D721Med (cell line): Measurements from ENCODE around the gene MIEF1.

Experiments used
- DNase-seq: peaks from one replicate; pipeline ENCODE4 v3.0.0; 2011; ENCODE audit warnings: low spot score; ENCODE audit not compliant: insufficient read length
- FAIRE-seq: peaks from 2 replicates; lab custom pipeline; 2011; peaks lifted over from hg19 to GRCh38; lab: Jason Lieb, UNC
- CTCF ChIP-seq: IDR thresholded peaks from 2 replicates; pipeline ENCODE4 v1.5.1; 2012; ENCODE audit warnings: mild to moderate bottlenecking, control low read depth; ENCODE audit not compliant: insufficient read depth; ENCODE audit errors: missing control alignments

MIEF1 gene

GRCh38 chr22:39502109-39502788, at the start of gene MIEF1:
MIEF1 (plus strand) TSS chr22:39502290; CDS start chr22:39511295, 9,005 bp downstream.
- DNase-seq = peak; percentile 47
- no peak for TF ChIP-seq CTCF
- no peak for FAIRE-seq

GRCh38 chr22:39452740-39453040, 49.4 kb upstream of the MIEF1 start:
- no peak for TF ChIP-seq CTCF
- FAIRE-seq (no peak), DNase-seq (no peak)

- no peak for FAIRE-seq
- DNase-seq = no peak
- TF ChIP-seq CTCF = no peak
Observed at GRCh38 chr22:39453765-39454378, 48.2 kb upstream of the MIEF1 start.

GRCh38 chr22:39454385-39454871, 47.7 kb upstream of the MIEF1 start:
- no peak for TF ChIP-seq CTCF
- DNase-seq = no peak
- FAIRE-seq = no peak

GRCh38 chr22:39456522-39457197, 45.4 kb upstream of the MIEF1 start, which contains the start of gene MGAT3:
MGAT3 (plus strand) TSS chr22:39457012; CDS start chr22:39487348, 30,336 bp downstream.
- TF ChIP-seq CTCF = no peak
- no peak for FAIRE-seq
- peak; percentile 47 for DNase-seq

- FAIRE-seq = no peak
- TF ChIP-seq CTCF = no peak
- no peak for DNase-seq
Observed at GRCh38 chr22:39457198-39457555, 44.9 kb upstream of the MIEF1 start.
